Chondrocyte (in vitro differentiated cells): ENCODE results near the gene MRNIP. TPM values are rescaled to one million over a fixed set of nuclear protein-coding genes. Genes with fewer than 3 reads are reported as not detected.

Experiments used
- DNase-seq: peaks from one replicate; pipeline ENCODE4 v3.0.0; 2021; ENCODE audit warnings: mixed read lengths, low spot score
- H3K27ac Mint-ChIP-seq: one replicate; pipeline ENCODE4 v1.8.0; 2021; ENCODE audit warnings: mild to moderate bottlenecking, moderate library complexity, mixed read lengths; ENCODE audit not compliant: unreplicated experiment
- H3K27me3 Mint-ChIP-seq: 2 replicates; pipeline ENCODE4 v1.8.0; 2021; ENCODE audit warnings: low read depth, mixed read lengths
- H3K36me3 Mint-ChIP-seq: 2 replicates; pipeline ENCODE4 v1.8.0; 2021; ENCODE audit warnings: low read depth, mixed read lengths
- H3K4me1 Mint-ChIP-seq: 2 replicates; pipeline ENCODE4 v1.8.0; 2021; ENCODE audit warnings: low read depth, mild to moderate bottlenecking, mixed read lengths
- H3K4me3 Mint-ChIP-seq: one replicate; pipeline ENCODE4 v1.8.0; 2021; ENCODE audit warnings: mild to moderate bottlenecking, moderate library complexity, mixed read lengths; ENCODE audit not compliant: unreplicated experiment
- H3K9me3 Mint-ChIP-seq: 2 replicates; pipeline ENCODE4 v1.8.0; 2021; ENCODE audit warnings: low read depth, mixed read lengths
- total RNA-seq: library from RNA; stranded (reverse); gene quantifications from 3 replicates; pipeline ENCODE4 v1.2.1, GENCODE V29; 2021
- TF ChIP-seq, protein P1 (sequence below): fragments of 200-600 bp; sonication (generic); IDR thresholded peaks from 2 replicates; pipeline ENCODE4 v1.5.0; 2021; ENCODE audit warnings: antibody characterized with exemption, mild to moderate bottlenecking, moderate library complexity

The MRNIP gene
- total RNA-seq, 1 donor from 2014 or later = 13.4 TPM

DNA sequence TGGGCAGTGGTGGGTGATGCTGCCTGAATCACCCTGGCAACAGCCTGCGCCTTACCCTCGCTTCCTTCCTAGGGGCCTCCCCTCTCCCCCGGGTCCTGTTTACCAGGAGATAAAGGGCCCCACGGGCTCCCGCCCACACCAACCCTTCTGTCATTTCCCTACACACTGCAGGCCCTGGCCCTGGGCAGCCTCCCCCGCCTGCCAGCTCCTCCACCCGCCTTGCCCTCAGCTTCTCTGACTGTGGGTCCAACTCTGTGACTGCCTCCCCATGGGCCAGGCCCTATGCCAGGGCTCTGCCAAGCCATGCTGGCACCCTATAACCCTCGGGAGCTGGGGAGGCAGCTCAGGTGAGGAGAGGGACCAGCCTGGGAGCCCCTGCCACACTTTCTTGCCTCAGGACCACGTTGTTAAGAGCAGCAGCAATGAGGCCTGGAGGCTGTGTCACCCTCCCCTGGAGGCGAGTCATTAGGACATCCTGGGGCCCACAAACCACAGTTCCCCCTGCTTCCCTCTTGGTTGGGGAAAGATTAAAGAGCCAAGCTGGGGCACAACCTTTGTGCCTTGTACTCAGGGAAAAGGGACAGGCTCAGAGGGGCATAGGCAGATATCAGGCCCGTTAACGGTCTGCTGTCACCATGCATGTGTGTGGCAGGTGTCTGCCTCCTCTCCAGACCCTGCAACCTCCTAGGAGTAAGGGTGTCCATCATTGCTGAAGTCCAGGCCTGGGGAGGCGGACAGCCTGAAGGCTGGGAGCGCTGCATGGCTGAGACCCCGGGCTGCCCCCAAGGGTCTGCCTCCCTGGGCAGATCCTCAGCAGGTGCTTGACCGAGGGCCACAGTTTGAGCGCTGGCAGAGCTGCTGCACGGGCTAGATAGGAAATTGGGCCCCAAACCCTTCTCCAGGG is 54.7 kb downstream of the MRNIP start:
- H3K4me1 Mint-ChIP-seq = peaks cover 20% of the 10 kb centered on the region
- H3K36me3 Mint-ChIP-seq = peaks cover 12% of the 10 kb centered on the region
- peak overlapping the region; percentile 83 for H3K4me3 Mint-ChIP-seq
- no peak for DNase-seq
- TF ChIP-seq, protein P1, sequence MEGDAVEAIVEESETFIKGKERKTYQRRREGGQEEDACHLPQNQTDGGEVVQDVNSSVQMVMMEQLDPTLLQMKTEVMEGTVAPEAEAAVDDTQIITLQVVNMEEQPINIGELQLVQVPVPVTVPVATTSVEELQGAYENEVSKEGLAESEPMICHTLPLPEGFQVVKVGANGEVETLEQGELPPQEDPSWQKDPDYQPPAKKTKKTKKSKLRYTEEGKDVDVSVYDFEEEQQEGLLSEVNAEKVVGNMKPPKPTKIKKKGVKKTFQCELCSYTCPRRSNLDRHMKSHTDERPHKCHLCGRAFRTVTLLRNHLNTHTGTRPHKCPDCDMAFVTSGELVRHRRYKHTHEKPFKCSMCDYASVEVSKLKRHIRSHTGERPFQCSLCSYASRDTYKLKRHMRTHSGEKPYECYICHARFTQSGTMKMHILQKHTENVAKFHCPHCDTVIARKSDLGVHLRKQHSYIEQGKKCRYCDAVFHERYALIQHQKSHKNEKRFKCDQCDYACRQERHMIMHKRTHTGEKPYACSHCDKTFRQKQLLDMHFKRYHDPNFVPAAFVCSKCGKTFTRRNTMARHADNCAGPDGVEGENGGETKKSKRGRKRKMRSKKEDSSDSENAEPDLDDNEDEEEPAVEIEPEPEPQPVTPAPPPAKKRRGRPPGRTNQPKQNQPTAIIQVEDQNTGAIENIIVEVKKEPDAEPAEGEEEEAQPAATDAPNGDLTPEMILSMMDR = no peak
- no peaks in the 10 kb centered on the region for H3K27me3 Mint-ChIP-seq
- H3K27ac Mint-ChIP-seq = peak overlapping the region; percentile 12
- no peaks in the 10 kb centered on the region for H3K9me3 Mint-ChIP-seq

DNA sequence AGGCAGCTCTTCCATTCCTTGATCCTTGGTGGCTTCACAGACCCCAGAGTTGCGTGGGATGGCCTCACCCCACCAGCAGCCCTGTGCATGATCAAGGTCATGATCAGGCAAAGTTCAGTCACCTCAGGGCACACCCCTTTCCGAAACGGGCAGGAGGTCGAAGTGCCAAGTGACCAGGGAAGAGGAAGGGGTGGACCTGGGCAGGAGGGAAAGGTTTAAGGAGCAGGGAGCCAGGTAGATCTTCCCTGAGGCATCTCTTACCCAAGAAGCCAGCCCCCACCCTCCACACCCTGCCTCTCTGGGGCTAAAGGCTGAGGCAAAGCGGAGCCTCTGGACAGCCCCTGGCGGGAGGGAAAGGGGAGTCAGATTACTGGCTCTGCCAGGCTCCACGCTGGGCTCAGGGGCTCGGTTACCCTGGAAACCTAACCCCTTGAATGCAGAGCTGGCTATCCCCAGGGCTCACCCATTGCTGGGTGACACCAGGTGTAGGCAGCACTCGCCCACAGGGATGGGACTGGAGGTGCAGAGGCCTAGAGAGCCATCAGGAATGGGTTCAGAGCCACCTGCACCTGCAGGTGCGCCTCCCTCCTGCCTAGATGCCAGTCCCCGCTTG is 55.6 kb downstream of the MRNIP start:
- H3K4me1 Mint-ChIP-seq = peaks cover 20% of the 10 kb centered on the region
- no peak for DNase-seq
- TF ChIP-seq, protein P1 = no peak
- H3K27me3 Mint-ChIP-seq = no peaks in the 10 kb centered on the region
- no peaks in the 10 kb centered on the region for H3K9me3 Mint-ChIP-seq
- peak overlapping the region; percentile 41 for H3K27ac Mint-ChIP-seq
- no peak overlapping the region for H3K4me3 Mint-ChIP-seq
- peaks cover 15% of the 10 kb centered on the region for H3K36me3 Mint-ChIP-seq

GRCh38 chr5:179802207-179802883 is 56.3 kb downstream of the MRNIP start:
- peaks cover 20% of the 10 kb centered on the region for H3K4me1 Mint-ChIP-seq
- TF ChIP-seq, protein P1 = no peak
- peaks cover 15% of the 10 kb centered on the region for H3K36me3 Mint-ChIP-seq
- H3K9me3 Mint-ChIP-seq = no peaks in the 10 kb centered on the region
- no peak overlapping the region for H3K4me3 Mint-ChIP-seq
- DNase-seq = no peak
- H3K27me3 Mint-ChIP-seq = no peaks in the 10 kb centered on the region
- H3K27ac Mint-ChIP-seq = no peak overlapping the region

DNA sequence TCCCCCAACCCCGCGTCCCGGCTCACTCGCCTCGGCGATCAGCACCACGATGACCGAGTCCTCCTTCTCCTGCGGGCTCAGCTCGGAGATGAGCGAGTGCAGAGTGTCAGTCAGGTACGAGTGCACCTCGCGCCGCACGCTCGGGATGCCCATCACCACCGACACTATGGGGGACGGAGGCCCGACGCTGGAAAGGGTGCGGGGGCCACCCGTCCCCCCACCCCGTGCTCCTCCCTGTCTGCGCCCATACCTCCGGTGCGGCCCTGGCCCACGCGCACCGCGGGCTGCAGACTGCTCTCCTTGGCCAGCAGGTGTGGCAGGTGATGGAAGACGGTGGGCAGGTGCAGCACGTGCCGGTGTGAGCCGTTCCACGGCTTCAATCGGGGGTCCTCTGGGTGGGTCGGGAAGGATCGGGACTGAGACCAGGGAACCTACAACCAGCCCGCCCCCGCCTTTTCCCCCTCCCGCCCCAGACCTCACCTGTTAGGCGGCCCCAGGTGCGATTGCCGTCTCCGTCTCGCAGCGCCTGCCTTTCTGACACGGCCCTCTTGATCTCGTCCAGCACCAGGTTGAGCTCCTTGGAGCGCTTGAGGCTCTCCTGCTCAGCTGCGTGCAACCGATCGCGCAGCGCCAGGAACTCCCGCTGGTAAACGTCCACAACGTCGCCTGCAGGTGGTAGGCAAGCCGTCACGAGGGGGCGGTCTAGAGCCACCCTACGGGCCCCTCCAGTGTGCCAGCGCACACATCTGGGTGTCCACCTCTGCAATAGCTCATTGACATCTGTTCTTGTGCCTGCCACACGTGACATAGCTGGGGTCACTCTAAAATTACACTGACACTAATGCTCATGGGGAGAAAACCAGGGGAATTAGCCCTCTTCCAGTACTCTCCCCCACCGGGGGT is 57.1 kb downstream of the MRNIP start:
- TF ChIP-seq, protein P1 = peak; percentile 73
- Mint-ChIP-seq H3K27me3 (no peaks in the 10 kb centered on the region), H3K36me3 (peaks cover 18% of the 10 kb centered on the region), H3K4me1 (peaks cover 26% of the 10 kb centered on the region), H3K27ac (peak overlapping the region; percentile 65), H3K9me3 (no peaks in the 10 kb centered on the region), H3K4me3 (no peak overlapping the region)
- DNase-seq = no peak
